ENCODE results near the gene PRSS35.

PRSS35 gene

GRCh38 chr6:83505356-83505755 lies 7.0 kb upstream of the PRSS35 start:
- H3K4me2 ChIP-seq (ENCODE audit: insufficient read depth, low read length, poor library complexity, severe bottlenecking): no peak overlapping the region
- peaks cover 0 to 5% of the 10 kb centered on the region in 2 donors for H3K4me1 ChIP-seq (ENCODE audit: control insufficient read depth in 2 of 2, insufficient read depth in 1 of 2, low read depth in 1 of 2, low read length in 2 of 2)
- H4K8ac ChIP-seq (ENCODE audit: low read depth, low read length): no peak overlapping the region
- H3K4me3 ChIP-seq (ENCODE audit: low read length in 2 of 2): no peak overlapping the region
- no peak overlapping the region for H2BK5ac ChIP-seq (ENCODE audit: low read length)
- H2AK5ac ChIP-seq (ENCODE audit: low read depth, low read length): no peak overlapping the region
- H3K27ac ChIP-seq (replicated peaks; ENCODE audit: low read length): no peak overlapping the region
- no peak overlapping the region for H2BK120ac ChIP-seq (ENCODE audit: low read depth, low read length)
- H2BK12ac ChIP-seq (ENCODE audit: low read length): no peak overlapping the region
- H3K18ac ChIP-seq (ENCODE audit: low read length): no peak overlapping the region
- H2AFZ ChIP-seq (ENCODE audit: low read length): no peak overlapping the region
- 100% methylated on average over 1 of the region's 4 CpGs; no CpG with 5 or more reads in 1 of the 2 donors for WGBS, 2 donors (ENCODE audit: extremely low coverage in 2 of 2, insufficient read length in 2 of 2, insufficient replicate concordance in 1 of 2)
- DNase-seq (ENCODE audit: low spot score): peak; percentile 38
- no peak overlapping the region for H3K14ac ChIP-seq (ENCODE audit: low read length)
- H3K9me3 ChIP-seq (replicated peaks in 1 of 2; ENCODE audit: control insufficient read depth in 2 of 2, insufficient read depth in 1 of 2, low read depth in 1 of 2, low read length in 2 of 2): no peaks in the 10 kb centered on the region
- no peak overlapping the region for H3K9ac ChIP-seq (ENCODE audit: low read depth, low read length, poor library complexity)
- H3K36me3 ChIP-seq (replicated peaks in 1 of 2; ENCODE audit: control insufficient read depth in 2 of 2, insufficient read depth in 2 of 2, low read length in 2 of 2): no peaks in the 10 kb centered on the region
- no peaks in the 10 kb centered on the region for H3K27me3 ChIP-seq (ENCODE audit: control insufficient read depth in 3 of 3, insufficient read depth in 3 of 3, low read depth in 1 of 3, low read length in 3 of 3)
- H3K23ac ChIP-seq (ENCODE audit: low read depth, low read length, poor library complexity): no peak overlapping the region
- no peak overlapping the region for H3K4ac ChIP-seq (ENCODE audit: low read length)
- no peak overlapping the region for H4K91ac ChIP-seq (ENCODE audit: low read depth, low read length, poor library complexity)
- H2BK15ac ChIP-seq (ENCODE audit: low read length): no peak overlapping the region
- H3K79me1 ChIP-seq (ENCODE audit: low read depth, low read length): no peaks in the 10 kb centered on the region

GRCh38 chr6:83509441-83509840 lies 2.9 kb upstream of the PRSS35 start:
- Histone ChIP-seq H3K9me3 (replicated peaks in 1 of 2; ENCODE audit: control insufficient read depth in 2 of 2, insufficient read depth in 1 of 2, low read depth in 1 of 2, low read length in 2 of 2) (no peaks in the 10 kb centered on the region), H3K27me3 (ENCODE audit: control insufficient read depth in 3 of 3, insufficient read depth in 3 of 3, low read depth in 1 of 3, low read length in 3 of 3) (peaks cover 0 to 16% (median 0%) of the 10 kb centered on the region in 3 experiments), H4K91ac (ENCODE audit: low read depth, low read length, poor library complexity) (no peak overlapping the region), H3K79me1 (ENCODE audit: low read depth, low read length) (no peaks in the 10 kb centered on the region), H3K9ac (ENCODE audit: low read depth, low read length, poor library complexity) (no peak overlapping the region), H3K36me3 (replicated peaks in 1 of 2; ENCODE audit: control insufficient read depth in 2 of 2, insufficient read depth in 2 of 2, low read length in 2 of 2) (no peaks in the 10 kb centered on the region), H3K4me2 (ENCODE audit: insufficient read depth, low read length, poor library complexity, severe bottlenecking) (no peak overlapping the region), H3K23ac (ENCODE audit: low read depth, low read length, poor library complexity) (no peak overlapping the region), H2BK120ac (ENCODE audit: low read depth, low read length) (no peak overlapping the region), H2AK5ac (ENCODE audit: low read depth, low read length) (no peak overlapping the region), H3K18ac (ENCODE audit: low read length) (no peak overlapping the region), H2BK15ac (ENCODE audit: low read length) (no peak overlapping the region), H3K27ac (replicated peaks; ENCODE audit: low read length) (no peak overlapping the region), H2BK12ac (ENCODE audit: low read length) (no peak overlapping the region), H3K4me1 (ENCODE audit: control insufficient read depth in 2 of 2, insufficient read depth in 1 of 2, low read depth in 1 of 2, low read length in 2 of 2) (peaks cover 3 to 5% of the 10 kb centered on the region in 2 donors), H3K4me3 (ENCODE audit: low read length in 2 of 2) (no peak overlapping the region), H3K4ac (ENCODE audit: low read length) (no peak overlapping the region), H2BK5ac (ENCODE audit: low read length) (no peak overlapping the region), H4K8ac (ENCODE audit: low read depth, low read length) (no peak overlapping the region), H2AFZ (ENCODE audit: low read length) (no peak overlapping the region), H3K14ac (ENCODE audit: low read length) (no peak overlapping the region)
- no peak for DNase-seq (ENCODE audit: low spot score)
- WGBS, 2 donors (ENCODE audit: extremely low coverage in 2 of 2, insufficient read length in 2 of 2, insufficient replicate concordance in 1 of 2): no CpG with 5 or more reads among the region's 1 CpG

GRCh38 chr6:83510791-83511190 lies 1.5 kb upstream of the PRSS35 start:
- Histone ChIP-seq H2BK120ac (ENCODE audit: low read depth, low read length) (no peak overlapping the region), H4K8ac (ENCODE audit: low read depth, low read length) (no peak overlapping the region), H3K4me3 (ENCODE audit: low read length in 2 of 2) (no peak overlapping the region), H2AFZ (ENCODE audit: low read length) (no peak overlapping the region), H3K27me3 (ENCODE audit: control insufficient read depth in 3 of 3, insufficient read depth in 3 of 3, low read depth in 1 of 3, low read length in 3 of 3) (peaks cover 0 to 16% (median 0%) of the 10 kb centered on the region in 3 experiments), H3K79me1 (ENCODE audit: low read depth, low read length) (no peaks in the 10 kb centered on the region), H3K9ac (ENCODE audit: low read depth, low read length, poor library complexity) (no peak overlapping the region), H3K4ac (ENCODE audit: low read length) (no peak overlapping the region), H3K36me3 (replicated peaks in 1 of 2; ENCODE audit: control insufficient read depth in 2 of 2, insufficient read depth in 2 of 2, low read length in 2 of 2) (no peaks in the 10 kb centered on the region), H3K23ac (ENCODE audit: low read depth, low read length, poor library complexity) (no peak overlapping the region), H3K27ac (replicated peaks; ENCODE audit: low read length) (no peak overlapping the region), H3K14ac (ENCODE audit: low read length) (no peak overlapping the region), H2AK5ac (ENCODE audit: low read depth, low read length) (no peak overlapping the region), H2BK12ac (ENCODE audit: low read length) (no peak overlapping the region), H3K4me1 (ENCODE audit: control insufficient read depth in 2 of 2, insufficient read depth in 1 of 2, low read depth in 1 of 2, low read length in 2 of 2) (peaks cover 2 to 3% of the 10 kb centered on the region in 2 donors), H2BK15ac (ENCODE audit: low read length) (no peak overlapping the region), H3K9me3 (replicated peaks in 1 of 2; ENCODE audit: control insufficient read depth in 2 of 2, insufficient read depth in 1 of 2, low read depth in 1 of 2, low read length in 2 of 2) (no peaks in the 10 kb centered on the region), H4K91ac (ENCODE audit: low read depth, low read length, poor library complexity) (no peak overlapping the region), H3K18ac (ENCODE audit: low read length) (no peak overlapping the region), H2BK5ac (ENCODE audit: low read length) (no peak overlapping the region), H3K4me2 (ENCODE audit: insufficient read depth, low read length, poor library complexity, severe bottlenecking) (no peak overlapping the region)
- DNase-seq (ENCODE audit: low spot score): no peak
- WGBS, 2 donors (ENCODE audit: extremely low coverage in 2 of 2, insufficient read length in 2 of 2, insufficient replicate concordance in 1 of 2): no CpG with 5 or more reads among the region's 3 CpGs

- H3K36me3 ChIP-seq (replicated peaks in 1 of 2; ENCODE audit: control insufficient read depth in 2 of 2, insufficient read depth in 2 of 2, low read length in 2 of 2): no peaks in the 10 kb centered on the region
- H3K4me2 ChIP-seq (ENCODE audit: insufficient read depth, low read length, poor library complexity, severe bottlenecking): no peak overlapping the region
- H3K4ac ChIP-seq (ENCODE audit: low read length): no peak overlapping the region
- no peak overlapping the region for H3K9ac ChIP-seq (ENCODE audit: low read depth, low read length, poor library complexity)
- no peak overlapping the region for H2BK120ac ChIP-seq (ENCODE audit: low read depth, low read length)
- H4K91ac ChIP-seq (ENCODE audit: low read depth, low read length, poor library complexity): no peak overlapping the region
- H2BK5ac ChIP-seq (ENCODE audit: low read length): no peak overlapping the region
- H4K8ac ChIP-seq (ENCODE audit: low read depth, low read length): no peak overlapping the region
- H3K23ac ChIP-seq (ENCODE audit: low read depth, low read length, poor library complexity): no peak overlapping the region
- peaks cover 0 to 16% (median 0%) of the 10 kb centered on the region in 3 experiments for H3K27me3 ChIP-seq (ENCODE audit: control insufficient read depth in 3 of 3, insufficient read depth in 3 of 3, low read depth in 1 of 3, low read length in 3 of 3)
- H2AK5ac ChIP-seq (ENCODE audit: low read depth, low read length): no peak overlapping the region
- no peak overlapping the region for H2BK15ac ChIP-seq (ENCODE audit: low read length)
- no peak overlapping the region for H2AFZ ChIP-seq (ENCODE audit: low read length)
- H3K18ac ChIP-seq (ENCODE audit: low read length): no peak overlapping the region
- DNase-seq (ENCODE audit: low spot score): no peak
- H3K9me3 ChIP-seq (replicated peaks in 1 of 2; ENCODE audit: control insufficient read depth in 2 of 2, insufficient read depth in 1 of 2, low read depth in 1 of 2, low read length in 2 of 2): no peaks in the 10 kb centered on the region
- H3K4me1 ChIP-seq (ENCODE audit: control insufficient read depth in 2 of 2, insufficient read depth in 1 of 2, low read depth in 1 of 2, low read length in 2 of 2): peaks cover 0 to 3% of the 10 kb centered on the region in 2 donors
- WGBS, 2 donors (ENCODE audit: extremely low coverage in 2 of 2, insufficient read length in 2 of 2, insufficient replicate concordance in 1 of 2): no CpG with 5 or more reads among the region's 8 CpGs
- H3K79me1 ChIP-seq (ENCODE audit: low read depth, low read length): no peaks in the 10 kb centered on the region
- no peak overlapping the region for H2BK12ac ChIP-seq (ENCODE audit: low read length)
- no peak overlapping the region for H3K14ac ChIP-seq (ENCODE audit: low read length)
- no peak overlapping the region for H3K27ac ChIP-seq (replicated peaks; ENCODE audit: low read length)
- H3K4me3 ChIP-seq (ENCODE audit: low read length in 2 of 2): no peak overlapping the region
These were observed 1.1 kb upstream of the PRSS35 start for GRCh38 chr6:83511266-83511665.

Data from neuronal stem cell (in vitro differentiated cells).